HG03064 (cell line): ENCODE results near the gene DCAF4L1.

Source experiments
- ATAC-seq: cut with Tn5 transposase; IDR thresholded peaks from one replicate; pipeline ENCODE4 v1.9.1; 2021; ENCODE audit warnings: low read depth; ENCODE audit not compliant: unreplicated experiment

DCAF4L1 gene

GRCh38 chr4:41989994-41990364 lies 8.4 kb downstream of the DCAF4L1 start:
- peak; percentile 8 for ATAC-seq

GRCh38 chr4:41990365-41991111 lies 9.0 kb downstream of the DCAF4L1 start, which contains the start of gene SLC30A9:
SLC30A9 (plus strand) TSS chr4:41990530; CDS start chr4:41990652, 122 bp downstream.
- ATAC-seq = peak; percentile 99

DNA sequence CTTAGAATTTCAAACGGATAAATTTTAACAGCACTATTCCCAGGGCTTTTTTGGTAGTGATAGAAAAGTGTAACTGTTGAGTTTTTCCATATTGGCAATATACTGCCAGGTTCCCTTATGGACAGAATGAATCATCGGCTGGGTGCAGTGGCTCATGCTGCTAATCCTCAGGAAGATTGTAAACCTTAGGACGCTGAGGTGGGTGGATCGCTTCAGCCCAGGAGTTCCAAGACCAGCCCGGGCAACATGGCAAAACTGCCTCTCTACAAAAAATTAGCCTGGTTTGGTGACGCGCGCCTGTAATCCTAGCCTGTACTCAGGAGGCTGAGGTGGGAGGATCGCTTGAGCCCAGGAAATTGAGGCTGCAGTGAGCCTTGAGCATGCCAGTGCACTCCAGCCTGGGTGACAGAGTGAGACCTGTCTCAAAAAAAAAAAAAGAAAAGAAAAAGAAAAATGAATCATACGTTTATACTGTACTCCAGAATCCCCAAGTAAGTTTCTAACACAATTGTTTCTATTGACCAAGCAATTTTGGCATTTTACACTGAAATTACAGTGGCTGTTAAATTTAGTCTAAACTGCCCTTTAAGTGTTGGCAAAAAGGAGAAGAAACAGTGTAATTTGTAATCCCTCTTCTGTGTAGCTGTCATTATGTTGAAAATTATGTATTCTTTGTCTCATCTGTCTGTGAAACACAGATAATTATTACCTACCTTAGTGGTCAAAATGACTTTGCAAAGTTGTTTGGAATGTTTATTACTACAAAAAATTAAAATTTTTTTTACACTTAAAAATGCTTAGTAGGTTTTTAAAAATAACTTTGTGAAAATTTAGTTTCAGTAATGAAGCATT lies 10.6 kb downstream of the DCAF4L1 start:
- ATAC-seq = no peak

DNA sequence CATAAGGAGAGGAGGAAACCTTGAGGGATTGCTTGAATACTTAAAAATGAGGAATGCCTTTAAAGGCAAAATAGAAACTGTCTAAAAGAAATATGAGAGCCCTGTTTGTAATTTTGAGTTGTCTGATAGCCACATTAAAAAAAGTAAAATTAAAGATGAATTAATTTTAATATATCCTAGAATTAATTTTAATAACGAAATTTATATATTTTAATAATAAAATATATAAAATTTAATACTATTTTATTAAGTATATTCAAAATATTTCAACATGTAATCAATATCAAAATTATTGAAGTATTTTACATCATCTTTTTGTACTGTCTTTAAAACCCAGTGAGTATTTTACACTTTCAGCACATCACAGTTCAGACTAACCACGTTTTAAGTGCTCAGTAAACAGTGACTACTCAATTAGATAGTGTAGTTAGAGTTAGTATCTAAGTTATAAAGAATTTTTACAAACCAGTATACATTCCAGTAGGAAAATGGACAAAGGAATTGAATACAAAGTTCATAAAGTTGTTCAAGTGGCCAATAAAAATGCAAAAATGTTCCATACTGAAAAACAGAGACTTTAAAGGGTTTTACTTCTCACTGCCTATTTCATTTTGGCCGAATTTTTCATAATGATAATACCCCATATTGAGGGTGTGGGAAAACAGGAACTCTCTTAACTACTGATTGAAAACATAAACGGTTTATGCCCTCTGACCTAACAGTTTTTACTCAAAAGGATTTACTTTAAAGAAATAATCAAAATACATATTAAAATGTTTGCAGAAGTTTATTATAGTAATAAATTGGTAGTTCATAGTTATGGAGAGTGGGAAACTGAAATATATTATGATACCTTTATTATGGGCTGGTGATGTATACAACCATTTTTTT lies 11.7 kb downstream of the DCAF4L1 start:
- ATAC-seq = no peak

- ATAC-seq = no peak
These were observed 13.0 kb downstream of the DCAF4L1 start for GRCh38 chr4:41994461-41994985.

- no peak for ATAC-seq
These were observed 16.5 kb downstream of the DCAF4L1 start for GRCh38 chr4:41998019-41998418.

DNA sequence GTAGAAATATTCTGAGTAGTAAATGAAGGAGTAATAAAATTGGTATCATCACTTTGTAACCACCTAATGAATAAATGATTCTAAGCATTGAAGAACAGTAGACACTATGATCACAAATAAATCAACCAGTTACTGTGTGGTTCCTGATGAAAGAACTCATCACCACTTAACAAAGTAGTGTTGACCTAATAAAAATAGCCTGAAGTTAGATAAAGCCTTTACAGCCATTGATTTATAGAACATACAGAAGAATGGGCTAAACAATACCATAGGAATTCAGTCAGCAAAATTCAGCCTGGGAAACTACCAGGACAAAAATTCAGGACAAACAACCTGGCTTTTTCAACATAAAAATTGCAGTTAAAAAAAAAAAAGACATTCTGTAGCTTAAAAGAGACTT lies 17.8 kb downstream of the DCAF4L1 start:
- ATAC-seq = no peak

GRCh38 chr4:42008011-42008786 lies 26.6 kb downstream of the DCAF4L1 start:
- no peak for ATAC-seq

DNA sequence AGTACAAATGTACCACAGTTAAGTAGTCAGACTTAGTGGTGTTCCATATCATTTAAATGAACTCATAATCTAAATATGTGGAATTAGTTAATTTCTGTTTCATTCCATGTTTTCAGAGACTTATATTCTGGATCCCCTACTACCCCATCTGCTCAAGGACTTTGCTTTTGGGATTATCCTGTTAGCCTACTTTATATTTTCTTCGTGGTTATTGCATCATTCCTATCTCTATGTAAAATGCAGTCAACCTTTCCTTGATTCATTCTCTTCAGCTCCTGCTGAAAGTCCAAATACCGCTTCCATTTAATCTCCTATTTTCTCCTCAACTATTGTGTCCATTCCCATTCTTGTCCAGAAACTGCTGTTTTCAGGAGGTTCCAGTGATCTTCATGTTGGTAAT lies 33.9 kb downstream of the DCAF4L1 start:
- ATAC-seq = no peak

DNA sequence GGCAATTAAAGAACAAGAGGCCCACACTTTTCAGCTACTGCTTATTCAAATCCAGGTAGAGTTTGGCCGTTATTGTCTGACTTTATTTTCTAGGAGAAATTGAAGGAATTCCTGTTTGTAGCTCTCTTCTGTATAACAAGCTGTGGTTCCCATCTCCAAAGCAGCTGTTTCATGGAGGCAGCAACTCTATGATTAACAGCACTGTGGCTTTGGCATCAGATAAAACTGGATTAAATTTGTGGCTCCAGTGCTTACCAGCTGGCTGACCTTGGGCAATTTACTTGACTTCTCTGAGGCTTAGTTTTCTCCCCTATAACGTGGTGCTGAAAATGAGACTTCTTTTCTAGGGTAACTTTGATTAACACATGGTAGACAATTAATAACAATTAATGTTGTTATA lies 36.9 kb downstream of the DCAF4L1 start:
- no peak for ATAC-seq
